GM21360 (cell line): ENCODE results near the gene CST5.
"Not testable (repeated sequence)": the region's sequence is repeated elsewhere in the genome, so short reads cannot be mapped to it uniquely, and the experiment has no call there.

ENCODE experiments used
- ATAC-seq: cut with Tn5 transposase; IDR thresholded peaks from one replicate; pipeline ENCODE4 v1.9.1; 2021; ENCODE audit warnings: mild to moderate bottlenecking, moderate library complexity; ENCODE audit not compliant: unreplicated experiment

CST5 gene

DNA sequence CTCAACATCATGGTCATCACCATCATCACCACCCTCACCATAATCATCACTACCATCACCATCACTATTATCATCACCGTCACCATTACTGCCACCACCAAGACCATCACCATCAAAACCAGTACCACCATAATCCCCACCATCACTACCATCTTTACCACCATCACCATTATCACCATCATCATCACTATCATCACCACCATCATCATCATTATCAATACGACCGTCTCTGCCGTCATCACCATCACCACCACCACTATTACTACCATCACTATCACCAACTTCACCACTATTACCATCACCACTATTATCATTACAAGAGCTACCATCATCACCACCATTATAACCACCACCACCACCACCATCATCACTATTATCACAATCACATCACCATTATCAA is 11.3 kb upstream of the CST5 start:
- not testable (repeated sequence) for ATAC-seq

DNA sequence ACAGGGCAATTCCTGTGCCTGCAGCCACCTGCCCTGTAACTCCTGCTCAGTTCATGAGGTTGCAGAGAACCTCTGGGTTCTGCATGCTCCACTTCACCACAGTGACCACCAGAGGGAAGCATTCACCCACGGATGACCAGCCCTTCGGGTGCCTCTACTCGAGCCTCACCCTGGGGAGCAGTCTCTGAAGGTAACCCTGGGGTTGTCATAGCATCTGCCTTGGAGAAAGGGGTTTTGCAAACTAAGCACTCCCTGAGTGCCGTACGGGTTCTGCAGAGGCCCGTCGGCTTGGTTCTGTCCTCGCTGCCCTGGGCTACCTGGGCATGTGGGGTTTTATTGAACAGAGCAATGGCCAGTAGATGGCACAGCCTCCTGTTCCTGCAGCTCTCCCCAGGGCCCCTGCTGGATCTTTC is 10.2 kb upstream of the CST5 start:
- ATAC-seq: peak; percentile 62

DNA sequence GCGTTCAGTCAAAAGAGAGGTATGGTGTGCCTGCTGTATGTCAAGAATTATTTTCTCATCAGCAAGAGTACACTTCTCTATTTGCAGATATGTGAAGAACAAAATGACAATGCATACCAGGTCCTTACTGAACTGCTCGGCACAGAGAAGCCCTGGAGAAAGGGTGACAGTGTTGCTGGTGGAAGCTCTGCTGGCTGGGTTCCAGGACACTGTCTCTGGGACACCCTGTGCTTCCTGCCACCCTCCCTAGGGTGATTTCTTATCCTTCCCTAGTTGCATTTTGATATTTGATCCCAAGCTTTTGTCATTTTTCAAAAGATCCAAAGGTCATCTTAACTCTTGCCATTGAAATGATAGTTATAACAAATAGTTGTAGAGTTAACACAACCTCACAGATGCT is 8.3 kb upstream of the CST5 start:
- no peak for ATAC-seq

DNA sequence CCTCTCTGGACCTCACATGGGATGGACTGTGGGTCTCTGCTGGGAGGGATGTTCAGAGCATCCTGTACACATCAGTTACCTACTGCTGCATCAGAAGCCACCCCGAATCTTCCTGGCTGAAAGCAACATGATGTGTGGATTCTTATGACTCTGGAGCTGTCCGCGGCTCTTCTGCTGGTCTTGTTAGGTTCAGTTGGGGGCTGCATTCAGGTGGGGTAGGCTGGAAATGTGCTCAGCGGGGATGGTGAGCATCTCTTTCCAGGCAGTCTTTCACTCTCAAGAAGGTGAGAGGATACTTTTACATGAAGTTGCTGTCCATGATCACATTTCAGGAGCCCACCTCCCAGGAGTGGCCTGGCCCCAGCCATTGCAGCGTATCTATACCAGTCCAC is 5.2 kb upstream of the CST5 start:
- ATAC-seq: no peak

DNA sequence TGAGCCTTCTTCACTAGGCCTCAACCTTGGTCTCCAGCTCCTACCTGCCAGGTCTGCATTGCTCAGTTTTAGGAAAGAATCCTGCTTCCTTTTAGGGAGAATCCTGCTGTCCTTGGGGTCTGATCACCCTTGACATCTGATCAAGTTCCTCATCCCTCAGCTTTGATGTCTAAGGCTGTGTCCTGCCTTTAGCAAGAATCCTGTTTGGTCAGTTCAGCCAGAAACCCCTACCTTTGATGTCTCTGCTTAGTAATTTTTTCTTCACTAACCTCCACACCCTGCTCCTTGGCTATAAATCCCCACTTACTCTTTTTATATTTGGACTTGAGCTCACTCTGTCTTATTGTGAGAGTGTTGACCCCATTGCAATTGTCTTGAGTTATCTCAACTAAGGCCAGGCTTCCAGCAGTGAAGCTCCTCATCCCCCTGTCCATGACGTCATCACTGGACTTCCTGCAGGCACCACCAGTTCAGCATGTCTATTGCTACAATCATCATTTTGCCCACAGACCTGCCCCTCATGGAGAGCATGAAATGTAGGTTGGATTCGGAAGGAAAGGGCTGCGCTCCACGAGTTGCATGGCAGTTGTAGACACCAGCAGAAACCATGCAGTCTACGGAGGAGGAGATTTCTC is 4.7 kb upstream of the CST5 start:
- ATAC-seq: no peak

DNA sequence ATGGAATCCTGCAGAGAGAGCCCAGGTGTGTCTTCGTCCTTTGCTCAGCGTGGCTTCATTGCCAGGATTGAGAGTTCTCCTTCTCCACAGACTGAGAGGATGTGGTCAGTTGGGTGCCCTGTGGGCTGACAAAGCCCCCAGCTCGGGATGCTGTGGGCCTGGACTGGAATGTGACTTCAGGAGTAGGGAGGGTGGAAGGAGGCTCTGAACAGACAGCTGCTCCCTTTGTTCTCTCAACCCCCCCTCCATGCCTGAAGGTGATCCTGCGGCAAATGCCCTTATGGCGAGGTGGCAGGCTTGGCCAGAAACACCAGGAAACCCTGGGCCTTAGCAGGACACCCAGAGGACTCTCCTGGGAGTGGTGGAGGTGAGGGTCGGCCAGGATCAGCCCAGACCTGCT is 1.8 kb upstream of the CST5 start:
- no peak for ATAC-seq

DNA sequence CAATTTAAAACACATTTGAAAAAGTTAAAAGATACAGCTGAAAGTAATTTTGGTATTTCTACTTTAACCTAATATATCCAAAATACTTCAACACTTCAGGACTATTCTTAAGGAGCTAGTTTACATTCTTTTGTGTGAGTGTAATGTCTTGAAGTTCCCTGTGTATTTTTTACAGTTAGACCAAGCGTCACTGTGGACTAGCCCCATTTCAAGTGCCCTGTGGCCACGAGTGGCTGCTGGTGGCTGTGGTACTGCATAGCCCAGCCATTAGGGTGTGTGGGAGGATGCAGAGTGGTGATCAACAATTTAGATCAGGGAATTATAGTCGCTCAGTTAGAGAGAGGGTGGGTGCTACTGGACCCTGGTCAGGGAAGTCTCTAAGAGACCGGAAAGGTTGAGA is 869 bp upstream of the CST5 start:
- ATAC-seq: no peak

DNA sequence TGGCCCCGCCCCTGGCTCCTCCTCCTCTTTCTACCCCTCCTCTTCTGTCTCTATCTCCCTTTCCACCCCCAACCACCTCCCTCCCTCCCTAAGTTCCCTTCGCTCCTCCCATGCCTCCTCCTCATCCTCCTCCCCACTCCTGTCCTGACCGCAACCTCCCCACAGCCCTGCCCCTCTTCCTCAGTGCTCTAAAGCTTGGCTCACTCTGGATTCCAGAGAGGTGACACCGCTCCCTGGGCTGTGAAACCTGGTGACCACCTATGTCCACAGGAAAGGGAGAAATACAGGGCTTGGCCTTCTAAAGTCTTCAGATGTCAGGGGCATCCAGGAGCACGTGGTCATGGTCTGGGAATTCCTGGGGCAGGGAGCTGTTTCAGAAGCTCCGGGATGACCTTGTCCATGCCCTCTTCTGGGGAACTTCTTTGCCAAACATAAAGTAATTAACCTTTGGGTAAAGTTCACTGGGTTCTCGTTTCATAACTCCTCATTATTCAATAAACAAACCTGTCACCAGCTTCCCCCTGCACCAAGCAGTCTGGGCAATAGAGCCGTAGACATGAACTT is 345 bp upstream of the CST5 start:
- ATAC-seq: no peak

DNA sequence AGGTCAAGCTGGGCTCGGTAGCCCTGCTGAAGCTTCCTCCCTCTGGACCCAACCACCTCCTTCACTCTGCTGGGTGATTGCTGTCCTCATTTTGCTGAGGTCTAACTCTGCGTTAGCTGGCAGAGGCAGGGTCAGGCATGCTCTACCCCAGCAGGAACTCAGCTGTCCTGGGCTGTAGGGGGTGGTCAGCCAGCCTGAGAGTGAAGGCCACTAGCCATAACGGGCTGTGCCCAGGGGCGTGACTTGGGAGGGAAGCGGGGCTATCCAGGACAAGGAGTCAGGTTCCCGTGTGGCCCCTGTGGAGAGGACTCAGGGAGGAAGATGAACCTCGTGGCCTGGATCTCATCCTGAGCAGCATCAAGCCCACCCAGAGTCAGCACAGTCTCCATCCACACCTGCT is 761 bp downstream of the CST5 start:
- ATAC-seq: no peak

DNA sequence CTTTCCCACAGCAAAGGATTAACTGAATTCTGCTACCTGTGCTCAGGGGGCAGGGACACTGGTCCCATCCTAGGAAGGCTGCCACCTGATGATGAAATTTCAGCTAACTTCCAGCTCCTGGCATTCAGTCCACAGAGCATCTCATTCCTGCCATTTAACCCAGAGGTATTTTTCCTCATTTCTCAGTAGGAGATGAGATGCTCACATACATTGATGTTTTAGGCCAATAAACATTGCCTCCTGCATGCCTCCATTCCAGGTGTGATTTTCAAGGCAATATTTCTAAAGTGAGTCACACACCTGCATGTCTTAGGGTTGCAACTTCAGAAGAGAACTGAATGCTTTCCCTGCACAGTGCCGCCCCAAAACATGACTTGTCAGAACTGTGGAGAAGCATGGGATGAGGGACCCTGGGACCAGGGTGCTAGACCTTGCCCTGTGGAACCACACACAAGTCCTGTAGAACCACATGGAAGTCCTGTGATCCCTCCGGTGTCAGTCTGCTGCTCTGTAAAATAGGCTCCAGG is 1.5 kb downstream of the CST5 start:
- ATAC-seq: not testable (repeated sequence)

DNA sequence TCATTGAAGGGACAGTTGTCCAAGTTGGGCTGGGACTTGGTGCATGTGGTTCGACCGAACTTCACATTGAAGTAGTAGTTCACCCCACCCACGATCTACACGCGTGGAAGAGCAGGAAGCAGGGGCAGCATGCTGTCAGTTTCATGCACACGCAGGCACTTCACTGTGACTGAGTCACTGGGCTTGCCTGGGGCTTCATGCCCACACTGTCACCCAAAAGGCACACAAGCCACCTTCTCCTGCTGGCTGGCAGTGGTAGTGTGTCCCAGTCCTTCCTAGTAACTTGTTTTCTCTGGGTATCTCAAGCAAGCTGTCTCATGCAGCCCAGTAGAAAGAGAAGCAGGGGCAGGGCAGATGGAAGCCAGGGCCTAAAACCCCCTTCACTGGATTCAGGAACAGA is 2.0 kb downstream of the CST5 start:
- no peak for ATAC-seq

DNA sequence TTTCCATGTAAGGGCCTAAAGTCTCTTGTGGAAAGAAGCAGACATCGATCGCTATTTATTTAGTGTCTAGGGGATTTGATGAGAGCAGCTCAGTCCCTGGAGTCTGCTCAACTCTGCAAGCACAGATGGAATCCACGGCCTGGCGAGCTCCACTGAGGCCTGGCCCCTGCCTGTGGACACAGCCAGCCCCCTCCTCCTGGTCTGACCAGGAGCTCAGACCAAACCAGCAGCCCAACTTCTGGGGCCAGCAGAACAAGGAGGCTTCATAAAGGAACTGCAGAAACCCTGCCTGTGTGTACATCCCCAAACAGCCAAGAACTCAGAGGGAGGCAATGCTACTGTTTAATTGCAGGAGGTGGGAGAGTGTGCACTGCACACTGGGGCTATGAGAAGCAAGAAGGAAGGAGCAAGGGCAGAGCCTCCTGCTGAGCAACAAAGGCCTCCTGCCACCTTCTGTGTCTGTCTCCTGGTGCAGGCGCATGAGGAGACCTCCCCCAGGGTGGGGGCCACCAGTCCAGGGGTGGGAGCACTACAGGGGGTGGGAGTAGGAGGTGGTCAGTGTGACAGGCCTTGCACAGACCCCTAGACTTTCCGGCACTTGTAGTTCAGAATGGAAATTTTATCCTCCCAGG is 3.8 kb downstream of the CST5 start:
- no peak for ATAC-seq

DNA sequence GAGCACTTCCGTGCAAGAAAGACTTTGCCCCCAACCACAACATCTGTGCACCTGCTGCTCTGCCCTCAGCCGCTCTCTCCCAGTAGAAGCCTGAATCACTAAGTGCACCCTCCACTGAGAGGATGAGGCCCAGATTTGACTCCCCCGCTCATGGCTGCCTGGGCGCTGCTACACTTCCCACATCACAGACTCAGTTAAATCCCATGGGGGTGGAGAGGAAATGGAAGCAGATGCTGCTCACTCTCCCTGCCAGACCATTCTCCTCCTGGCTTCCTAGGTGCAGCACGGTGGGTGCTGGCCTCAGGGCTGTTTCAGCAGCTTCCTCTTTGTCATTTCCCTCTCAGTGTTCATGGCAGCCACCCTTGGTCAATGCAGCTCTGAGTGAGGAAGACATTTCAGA is 4.8 kb downstream of the CST5 start:
- ATAC-seq: no peak

DNA sequence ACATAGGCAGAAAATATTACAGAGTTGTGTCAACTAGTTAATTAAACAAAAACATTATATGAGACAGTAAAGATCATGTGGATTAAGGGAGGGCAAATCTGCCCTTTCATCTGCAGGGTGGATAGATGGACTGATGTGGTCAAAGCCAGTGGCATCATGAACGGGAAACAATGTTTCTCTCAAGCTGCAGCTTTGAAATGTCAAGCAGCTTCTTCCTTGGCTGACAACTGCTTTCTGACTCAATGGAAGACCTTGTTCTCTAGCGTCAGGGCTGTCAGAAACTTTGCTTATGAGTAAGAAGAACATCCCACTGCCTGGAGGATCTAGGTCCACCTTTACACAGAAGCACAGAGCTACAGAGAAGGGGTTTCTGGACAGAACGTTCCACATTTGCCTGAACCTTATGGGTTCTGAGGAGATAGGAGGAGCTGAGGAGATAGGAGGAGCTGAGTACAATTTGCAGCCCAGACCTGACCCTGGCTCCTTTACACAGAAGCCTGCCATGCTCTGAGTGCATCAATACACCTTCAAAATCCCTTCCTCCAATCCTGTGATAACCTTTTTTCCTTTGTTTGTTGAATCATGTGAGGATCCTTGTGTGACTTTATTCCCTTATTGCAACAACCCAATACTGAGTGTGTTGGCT is 6.1 kb downstream of the CST5 start:
- ATAC-seq: no peak

DNA sequence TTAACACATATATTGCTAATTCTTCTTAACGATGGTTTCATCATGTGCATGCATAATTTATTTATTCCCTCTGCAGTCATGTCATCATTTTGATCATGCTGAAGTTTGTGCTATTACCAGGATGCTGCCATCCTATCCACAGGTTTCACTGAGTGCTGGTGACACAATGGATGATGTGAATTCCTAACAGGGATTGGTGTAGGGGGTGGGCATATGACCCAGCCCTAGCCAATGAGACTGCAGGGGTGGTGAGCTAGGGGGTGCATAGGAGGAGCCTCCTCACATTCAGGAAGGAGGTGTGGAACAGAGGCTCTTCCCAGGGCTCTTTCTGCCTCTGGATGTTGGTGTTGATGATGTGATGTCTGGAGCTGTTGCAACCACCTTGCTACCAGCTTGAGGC is 7.5 kb downstream of the CST5 start:
- ATAC-seq: no peak

DNA sequence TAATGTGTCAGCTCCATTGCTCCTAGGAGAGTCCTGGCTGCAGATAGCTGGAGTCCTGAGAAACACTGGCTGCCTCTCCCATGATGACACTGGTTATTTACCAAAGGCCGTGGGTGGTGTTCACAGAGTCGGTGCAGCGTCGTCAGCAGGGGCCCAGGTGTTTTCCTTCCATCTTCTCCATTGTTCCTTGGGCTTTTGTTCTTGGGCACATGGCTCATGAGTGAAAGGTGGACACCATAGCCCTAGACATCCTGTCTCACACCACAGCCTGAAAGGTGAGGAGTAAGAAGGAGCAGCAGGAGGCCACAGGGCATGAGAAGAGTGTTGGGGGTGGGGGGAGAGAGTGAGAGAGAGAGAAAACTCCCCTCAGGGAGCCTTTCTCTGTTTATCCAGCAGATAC is 9.1 kb downstream of the CST5 start:
- no peak for ATAC-seq

DNA sequence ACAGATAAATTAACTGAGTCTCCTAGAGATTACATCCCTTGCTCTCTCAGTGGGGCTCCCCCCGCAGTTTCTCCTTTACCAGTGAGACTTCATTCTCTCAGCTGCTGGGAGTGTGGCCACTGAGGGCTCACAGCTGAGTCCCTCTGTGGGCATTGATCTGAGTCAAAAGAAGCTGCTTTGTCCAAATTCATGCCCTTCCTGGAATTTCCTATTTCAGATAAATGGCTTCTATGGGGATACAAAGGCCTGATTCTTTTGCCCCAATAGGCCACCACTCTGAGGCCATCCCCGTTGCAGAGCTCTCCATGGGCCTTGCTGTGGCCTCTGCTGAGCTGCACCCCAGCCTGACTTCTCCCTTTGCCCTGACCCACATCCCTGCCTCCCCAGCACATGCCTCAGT is 10.0 kb downstream of the CST5 start:
- no peak for ATAC-seq

DNA sequence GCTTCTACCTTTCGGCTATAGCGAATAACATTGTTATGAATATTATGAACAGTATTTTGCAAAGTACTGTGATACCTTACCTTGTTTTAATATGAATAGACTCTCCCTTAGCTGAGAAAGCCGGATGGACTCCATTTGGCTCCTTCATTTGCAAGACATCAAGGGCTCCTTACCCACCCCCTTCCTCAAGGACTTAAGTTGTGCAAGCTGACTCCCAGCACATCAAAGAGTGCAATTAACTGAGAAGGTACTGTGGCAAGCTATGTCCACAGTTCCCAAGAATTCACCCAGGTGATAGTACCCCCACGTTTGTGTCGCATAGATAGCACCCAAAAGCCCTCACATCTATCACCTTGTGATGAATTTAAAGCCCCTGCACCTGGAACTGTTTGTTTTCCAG is 11.2 kb downstream of the CST5 start:
- ATAC-seq: no peak

DNA sequence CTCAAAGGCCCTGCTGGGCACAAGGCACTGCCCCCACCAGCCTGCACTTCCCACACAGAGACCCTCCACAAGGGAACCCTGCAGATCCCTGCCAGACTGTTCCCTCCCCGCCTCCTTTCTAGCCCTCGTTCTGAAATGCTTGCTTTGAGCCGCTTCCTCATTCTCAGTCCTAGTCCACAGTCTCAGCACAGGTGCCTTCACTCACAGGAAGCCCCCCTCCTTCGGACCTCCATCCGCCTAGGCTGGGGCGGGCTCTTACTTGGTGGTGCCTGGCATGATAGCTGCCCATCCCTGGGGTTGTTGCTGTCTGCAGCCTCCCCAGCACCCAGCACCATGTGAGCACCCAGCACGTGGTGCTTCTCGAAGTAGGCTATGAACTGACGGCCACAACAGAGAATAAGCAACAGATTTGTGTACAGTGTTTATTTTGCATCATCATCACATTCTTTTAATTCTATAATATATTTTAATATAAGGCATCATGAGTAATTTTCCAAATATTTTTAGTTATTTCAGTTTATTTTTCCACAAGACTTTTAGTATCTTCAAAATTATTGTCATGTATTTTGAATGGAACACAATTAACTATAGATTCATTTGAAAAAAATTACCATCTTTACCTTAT is 12.3 kb downstream of the CST5 start:
- no peak for ATAC-seq

DNA sequence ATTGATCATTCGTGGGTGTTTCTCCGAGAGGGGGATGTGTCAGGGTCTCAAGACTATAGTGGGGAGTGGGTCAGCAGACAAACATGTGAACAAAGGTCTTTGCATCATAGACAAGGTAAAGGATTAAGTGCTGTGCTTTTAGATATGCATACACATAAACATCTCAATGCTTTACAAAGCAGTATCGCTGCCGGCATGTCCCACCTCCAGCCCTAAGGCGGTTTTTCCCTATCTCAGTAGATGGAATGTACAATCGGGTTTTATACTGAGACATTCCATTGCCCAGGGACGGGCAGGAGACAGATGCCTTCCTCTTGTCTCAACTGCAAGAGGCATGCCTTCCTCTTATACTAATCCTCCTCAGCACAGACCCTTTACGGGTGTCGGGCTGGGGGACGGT is 18.8 kb downstream of the CST5 start:
- ATAC-seq: not testable (repeated sequence)

DNA sequence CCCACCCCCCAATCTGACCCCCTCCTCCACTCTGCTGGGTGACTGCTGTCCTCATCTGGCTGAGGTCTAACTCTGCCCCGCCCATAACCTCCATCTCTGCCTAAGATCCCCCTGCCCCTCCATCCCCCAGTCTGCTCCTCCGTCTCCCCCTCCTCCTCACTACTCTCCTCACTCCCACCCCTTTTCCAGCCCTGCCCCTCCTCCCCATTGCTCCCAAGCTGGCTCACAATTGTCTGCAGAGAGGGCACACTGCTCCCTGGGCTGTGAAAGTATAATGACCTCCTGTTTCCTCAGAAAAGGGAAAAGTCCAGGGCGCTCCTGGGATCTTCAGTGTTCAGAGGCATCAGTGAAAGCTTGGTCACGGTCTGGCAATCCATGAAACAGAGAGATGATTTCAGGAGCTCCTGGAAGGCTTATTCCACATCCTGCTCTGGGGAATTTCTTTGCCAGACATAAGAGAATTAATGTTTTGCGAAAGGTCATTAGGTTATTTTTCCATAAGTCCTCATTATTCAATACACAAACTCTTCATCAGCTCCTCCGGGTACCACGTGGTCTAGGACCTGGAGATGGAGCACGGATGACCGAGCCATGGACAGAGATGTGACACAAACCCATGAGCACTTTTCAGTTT is 21.5 kb downstream of the CST5 start:
- ATAC-seq: no peak
